Measurements from ENCODE around the gene LMAN1L.

LMAN1L gene

GRCh38 chr15:74812533-74812932 is at the start of gene LMAN1L:
Gene LMAN1L (plus strand): TSS chr15:74812835. CDS start chr15:74812855, 20 bp downstream.
- DNase-seq = no peak

DNA sequence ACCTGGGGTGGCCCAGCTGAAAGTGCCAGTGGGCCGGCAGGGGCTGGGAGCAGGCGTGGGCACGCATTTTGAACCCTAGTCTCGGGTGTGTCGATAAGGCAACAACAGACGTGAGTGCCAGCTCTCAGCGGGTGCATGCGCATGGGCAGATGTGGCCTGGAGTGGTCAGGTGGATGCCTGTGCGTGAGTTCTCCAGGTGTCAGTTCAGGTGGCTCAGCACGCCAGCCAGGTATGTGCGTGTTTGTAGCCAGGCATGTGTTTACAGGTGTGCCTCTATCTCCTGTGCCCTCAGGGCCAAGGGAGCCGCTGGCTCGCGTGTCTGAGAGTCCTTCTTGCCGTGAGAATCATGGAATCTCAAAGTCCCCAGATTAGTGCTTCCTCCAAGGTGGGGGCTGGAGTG is 49.2 kb upstream of the LMAN1L start:
- no peak for DNase-seq

DNA sequence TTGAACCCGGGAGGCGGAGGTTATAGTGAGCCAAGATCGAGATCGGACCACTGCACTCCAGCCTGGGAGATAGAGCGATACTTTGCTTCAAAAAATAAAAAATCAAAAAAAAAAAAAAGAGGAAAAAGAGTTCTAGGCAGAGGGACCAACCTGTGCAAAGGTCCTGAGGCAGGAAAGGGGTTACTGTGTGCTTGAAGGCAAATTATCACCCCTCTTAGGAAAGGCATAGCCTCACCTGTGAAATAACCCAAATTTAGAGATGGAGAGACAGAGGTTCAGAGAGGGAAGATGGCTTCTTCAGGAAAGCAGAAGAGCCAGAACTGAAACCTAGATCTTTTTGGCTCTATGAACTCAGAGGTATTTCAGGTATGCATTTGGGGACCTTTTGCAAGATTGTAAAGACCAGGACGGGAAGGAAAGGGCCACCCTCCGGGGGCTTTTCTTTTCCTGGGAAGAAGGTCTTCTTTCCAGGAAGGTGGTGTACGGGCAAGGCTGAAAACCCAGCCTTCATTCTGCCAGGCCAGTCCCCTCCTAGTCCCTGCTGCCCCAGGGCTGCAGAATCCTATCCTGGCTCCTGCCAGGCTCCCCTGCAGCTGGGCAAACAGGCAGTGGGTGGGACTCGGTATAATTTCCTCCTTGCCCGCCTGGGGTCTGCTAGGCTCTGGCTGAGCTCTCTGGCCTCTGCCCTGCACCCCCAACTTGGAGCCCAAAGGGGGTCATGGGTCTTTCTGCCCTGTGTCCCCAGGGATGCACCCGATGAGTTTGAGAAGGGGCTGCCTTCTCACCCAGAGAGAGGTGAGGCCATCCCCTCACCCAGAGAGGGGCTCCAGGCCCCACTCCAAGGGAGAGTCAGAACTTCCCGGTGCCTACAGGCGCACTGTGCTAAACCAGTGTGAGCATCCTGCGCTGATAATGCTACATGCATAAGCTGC is 45.2 kb upstream of the LMAN1L start:
- no peak for DNase-seq

- DNase-seq = no peak
Observed at GRCh38 chr15:74768099-74768770, 44.4 kb upstream of the LMAN1L start.

GRCh38 chr15:74768771-74769342 is 43.8 kb upstream of the LMAN1L start:
- DNase-seq = peak; percentile 51

DNA sequence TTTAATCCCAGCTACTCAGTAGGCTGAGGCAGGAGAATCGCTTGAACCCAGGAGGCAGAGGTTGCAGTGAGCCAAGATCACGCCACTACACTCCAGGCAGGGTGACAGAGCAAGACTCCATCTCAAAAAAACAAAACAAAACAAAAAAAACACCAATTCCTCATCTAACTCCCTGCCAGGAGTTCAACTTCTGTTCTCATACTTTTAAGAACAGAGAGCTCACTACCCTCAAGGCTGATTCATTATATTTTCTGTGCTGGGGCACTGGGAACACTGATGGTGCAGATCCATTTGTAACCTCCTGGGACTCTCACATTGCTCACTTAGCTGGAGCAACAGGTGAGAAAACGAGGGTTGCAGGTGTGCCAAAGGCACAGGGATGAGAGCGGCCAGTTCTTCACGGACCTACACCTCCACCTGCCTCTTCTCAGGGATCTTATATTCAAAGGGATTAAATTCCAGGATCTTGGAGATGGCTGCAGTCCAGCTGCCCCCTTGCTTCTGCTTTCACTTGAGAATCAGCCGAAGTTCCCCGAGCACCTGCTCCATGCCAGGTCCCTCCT is 43.1 kb upstream of the LMAN1L start:
- DNase-seq = no peak

GRCh38 chr15:74770211-74770903 is 42.3 kb upstream of the LMAN1L start:
- no peak for DNase-seq

GRCh38 chr15:74773329-74773728 is 39.3 kb upstream of the LMAN1L start:
- no peak for DNase-seq

DNA sequence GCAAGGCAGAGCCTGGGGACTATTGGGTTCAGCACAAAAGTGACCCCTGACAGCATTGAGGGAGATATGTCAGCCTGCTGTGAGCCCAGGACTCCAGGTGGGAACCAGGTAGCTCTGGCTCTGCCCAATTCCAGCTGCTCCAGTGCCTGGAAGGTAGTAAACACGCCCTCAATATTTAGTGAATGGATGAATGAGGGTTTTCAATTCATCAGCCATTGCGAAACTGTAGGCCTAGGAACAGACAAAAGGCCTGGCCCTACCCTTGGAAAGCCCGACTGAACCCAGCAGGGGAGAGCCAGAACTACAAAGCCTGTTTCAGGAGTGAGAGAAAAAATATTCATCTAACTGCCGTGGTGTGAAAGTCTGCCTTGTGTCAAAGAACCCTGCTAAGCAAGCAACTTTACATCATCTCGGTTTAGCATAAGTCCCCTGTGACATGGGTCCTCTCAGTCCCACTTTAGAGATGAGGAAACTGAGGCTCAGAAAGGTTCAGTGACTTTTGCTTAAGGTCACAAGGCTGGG is 38.8 kb upstream of the LMAN1L start:
- DNase-seq = peak; percentile 29

GRCh38 chr15:74775132-74775562 is 37.5 kb upstream of the LMAN1L start:
- peak; percentile 54 for DNase-seq

DNA sequence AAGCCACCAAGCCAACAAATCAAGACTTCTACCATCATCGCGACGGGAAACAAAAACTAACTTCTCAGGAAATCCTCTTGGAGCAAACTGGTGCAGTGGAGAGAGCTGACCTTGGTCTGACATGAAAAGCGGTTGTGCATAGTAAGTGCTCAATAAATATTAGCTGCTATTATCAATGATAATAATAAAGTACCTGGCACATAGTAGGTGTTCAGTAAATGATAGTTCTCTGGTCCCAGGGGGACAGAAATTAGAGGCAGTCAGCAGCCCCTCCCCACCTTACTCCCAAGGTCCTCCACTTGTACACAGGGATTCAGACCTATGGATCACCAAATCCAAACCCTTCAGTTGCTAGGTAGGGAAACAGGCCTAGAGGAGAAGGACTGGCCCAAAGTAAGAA is 36.7 kb upstream of the LMAN1L start:
- DNase-seq = no peak

- DNase-seq = peak; percentile 90
Observed at GRCh38 chr15:74776821-74777768, 35.5 kb upstream of the LMAN1L start.

DNA sequence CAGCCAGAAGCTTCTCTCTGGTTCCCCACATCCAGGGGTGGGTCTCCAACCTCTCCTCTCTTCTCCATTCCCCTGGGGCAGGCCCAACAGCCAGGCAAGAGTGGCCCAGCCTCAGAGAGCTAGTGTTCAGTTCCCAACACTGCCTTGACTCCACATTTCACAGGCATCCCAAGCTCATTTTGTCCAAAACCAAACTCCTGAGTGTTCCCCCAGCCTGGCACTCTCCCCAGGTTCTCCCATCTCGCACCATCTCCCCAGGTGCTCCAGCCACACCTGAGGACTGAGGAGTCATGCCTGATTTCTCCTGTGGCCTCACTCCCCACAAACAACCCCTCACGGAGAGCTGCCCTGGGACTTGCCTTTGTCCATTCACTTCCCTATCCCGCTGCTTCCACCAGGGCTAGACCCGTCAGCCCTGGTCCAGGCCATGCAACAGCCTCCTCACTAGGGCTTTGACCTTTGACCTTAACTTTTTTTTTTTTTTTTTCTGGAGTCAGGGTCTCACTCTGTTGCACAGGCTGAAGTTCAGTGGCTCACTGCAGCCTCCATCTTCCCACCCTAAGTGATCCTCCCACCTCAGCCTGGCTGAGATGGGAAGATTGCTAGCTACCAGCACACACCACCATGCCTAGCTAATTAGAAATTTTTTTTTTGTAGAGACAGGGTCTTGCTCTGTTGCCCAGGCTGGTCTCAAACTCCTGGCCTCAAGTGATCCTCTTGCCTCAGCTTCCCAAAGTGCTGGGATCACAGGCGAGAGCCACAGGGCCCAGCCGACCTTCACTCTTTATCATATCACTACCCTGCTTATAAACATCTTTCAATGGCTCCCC is 34.7 kb upstream of the LMAN1L start:
- DNase-seq = peak; percentile 42

DNA sequence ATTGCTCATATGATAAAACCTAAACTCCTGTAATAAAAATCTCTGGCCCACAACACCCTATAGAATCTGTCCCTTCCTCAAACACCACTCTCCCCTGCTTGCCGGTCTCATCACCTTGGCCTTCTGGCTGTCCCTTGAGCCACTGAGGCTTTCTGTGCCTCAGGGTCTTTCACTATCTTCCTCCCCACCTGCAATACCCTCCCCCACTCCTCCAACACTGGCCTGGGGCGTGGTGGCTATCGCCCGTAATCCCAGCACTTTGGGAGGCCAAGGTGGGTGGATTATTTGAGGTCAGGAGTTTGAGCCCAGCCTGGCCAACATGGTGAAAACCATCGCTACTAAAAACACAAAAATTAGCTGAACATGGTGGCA is 34.0 kb upstream of the LMAN1L start:
- no peak for DNase-seq

- no peak for DNase-seq
Observed at GRCh38 chr15:74779162-74779648, 33.4 kb upstream of the LMAN1L start.

DNA sequence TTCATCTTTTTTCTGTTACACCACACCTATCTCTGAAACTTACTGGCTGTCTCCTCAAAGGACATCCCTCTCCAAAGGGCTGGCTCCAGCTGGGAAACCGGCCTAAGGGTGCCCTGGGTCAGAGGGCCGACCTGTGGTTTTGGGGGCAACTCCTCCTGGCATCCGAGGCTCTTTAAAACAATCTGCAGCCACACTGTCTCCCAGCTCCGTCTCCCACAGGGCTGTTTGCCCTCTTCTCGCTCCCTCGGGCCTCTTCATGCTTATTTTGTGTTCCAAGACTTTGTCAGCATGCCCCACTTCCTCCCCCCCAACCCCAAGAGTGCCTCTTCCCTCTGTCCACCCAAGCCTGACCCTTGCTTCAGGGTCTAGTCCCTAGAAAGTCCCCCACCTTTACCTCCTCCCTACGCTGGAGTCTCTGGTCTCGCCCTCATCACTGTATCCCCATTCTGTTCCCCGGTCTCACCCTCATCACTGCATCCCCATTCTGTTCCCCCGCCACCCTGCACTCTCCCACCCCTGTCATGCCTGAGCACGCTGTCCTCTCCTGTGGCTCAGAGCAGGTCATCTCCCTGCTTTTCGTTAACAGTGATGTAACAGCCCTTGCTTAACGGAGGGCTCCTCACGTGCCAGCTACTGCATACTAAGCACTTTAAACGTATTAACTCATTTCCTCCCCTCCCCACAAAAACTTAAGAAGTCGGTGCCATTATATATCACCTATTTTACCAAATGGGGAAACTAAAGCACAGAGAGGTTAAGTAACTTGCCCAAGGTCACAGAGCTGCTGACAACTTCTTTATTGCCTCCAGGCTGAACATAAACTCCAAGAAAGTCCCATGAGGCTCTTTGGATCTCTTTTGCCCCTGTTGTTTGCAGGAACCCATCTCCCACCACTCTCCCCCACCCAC is 31.9 kb upstream of the LMAN1L start:
- DNase-seq = peak; percentile 87

DNA sequence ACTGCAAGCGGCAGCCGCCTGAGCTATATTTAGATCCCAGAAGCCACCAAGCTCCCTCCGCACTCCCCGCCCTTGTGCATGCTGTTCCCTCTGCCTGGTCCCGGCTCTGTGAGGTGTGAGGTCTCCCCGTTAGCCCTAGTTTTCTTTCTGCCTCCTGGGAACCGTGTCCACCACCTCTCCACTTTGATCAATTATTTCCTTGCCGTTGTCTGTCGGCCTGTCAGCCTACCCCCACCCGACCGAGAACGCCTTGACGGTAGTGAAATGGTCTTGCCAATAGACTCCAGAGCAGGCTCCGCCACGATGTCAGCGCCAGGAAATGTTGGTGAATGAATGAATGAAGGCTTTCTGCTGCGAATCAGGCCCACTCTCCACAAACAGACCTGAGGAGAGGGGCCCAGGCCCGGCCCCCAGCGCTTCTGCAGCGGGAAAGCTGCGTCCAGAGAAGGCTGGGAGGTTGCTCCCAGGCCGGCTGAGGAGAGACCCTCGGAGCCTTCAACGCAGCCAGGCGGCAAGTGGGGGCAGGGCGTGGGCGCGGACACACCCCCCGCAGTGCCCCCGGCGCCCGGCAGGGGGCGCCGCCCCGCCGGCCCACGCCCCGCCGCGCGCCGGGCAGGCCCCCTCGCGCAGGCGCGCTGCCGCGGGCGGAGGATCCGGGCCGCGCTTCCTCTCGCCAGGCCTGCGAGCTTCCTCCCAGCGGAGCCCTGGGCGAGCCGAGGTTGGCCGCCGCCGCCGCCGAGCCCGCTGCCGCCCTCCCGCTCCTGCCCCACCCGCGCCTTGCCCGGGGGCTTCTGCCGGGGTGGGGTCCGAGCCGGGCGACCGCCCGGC is 31.0 kb upstream of the LMAN1L start, which contains the start of gene CSK:
TSS of gene CSK (plus strand) at position 650 of the 828 bp plus-strand sequence. CDS start 16,218 bp downstream, outside the sequence.
- DNase-seq = peak; percentile 86

All from inflammatory macrophage treated with lipopolysaccharide for 4 hours (primary cell).